PC-3 (cell line): ENCODE measurements around the gene FZD10. TPM values are rescaled to one million over a fixed set of nuclear protein-coding genes. Genes with fewer than 3 reads are reported as not detected.

Experiments
- ATAC-seq: fragments of 200-7000 bp; cut with Tn5 transposase; 2 replicates; pipeline ENCODE4 v1.9.1; 2020; ENCODE audit warnings: mild to moderate bottlenecking, moderate library complexity
- BruUV-seq: library from RNA; stranded (reverse); fragments of 400-500 nt; replicated peaks from 2 replicates; lab custom pipeline; 2021; lab: Mats Ljungman, UMichigan
- CTCF ChIA-PET: fragments of 300-600 bp; sonication (Branson Sonifier 250); formaldehyde crosslinking; loops from one replicate; lab custom pipeline; 2022; ENCODE audit warnings: antibody characterized with exemption; lab: Charles Lee
- POLR2A ChIA-PET: fragments of 300-600 bp; sonication (Branson Sonifier 250); formaldehyde crosslinking; loops from one replicate; lab custom pipeline; 2022; ENCODE audit warnings: antibody characterized with exemption; ENCODE audit not compliant: unreplicated experiment; lab: Charles Lee
- DNase-seq: peaks from one replicate; pipeline ENCODE4 v3.0.0-alpha.2; 2015
- H2AFZ ChIP-seq: fragments of 300-600 bp; sonication (generic); 2 replicates; pipeline ENCODE4 v1.6.0; 2016; ENCODE audit warnings: antibody characterized with exemption, low read length
- H3F3A ChIP-seq: fragments of 300-600 bp; sonication (generic); one replicate; pipeline ENCODE4 v1.6.0; 2017; ENCODE audit warnings: antibody characterized with exemption, low read length, control low read depth, mild to moderate bottlenecking; ENCODE audit not compliant: unreplicated experiment
- H3K27ac ChIP-seq: fragments of 300-600 bp; sonication (generic); 2 replicates; pipeline ENCODE4 v1.5.1; 2016; ENCODE audit warnings: mild to moderate bottlenecking, low read length
- H3K27me3 ChIP-seq: fragments of 300-600 bp; sonication (generic); 2 replicates; pipeline ENCODE4 v1.6.1; 2016; ENCODE audit warnings: low read length, mixed read lengths
- H3K36me3 ChIP-seq: fragments of 300-600 bp; sonication (generic); 2 replicates; pipeline ENCODE4 v1.6.1; 2016; ENCODE audit warnings: low read depth, mixed run types, low read length, mixed read lengths
- H3K4me1 ChIP-seq: fragments of 300-600 bp; sonication (generic); 2 replicates; pipeline ENCODE4 v1.5.1; 2016; ENCODE audit warnings: low read length; ENCODE audit not compliant: insufficient read depth
- H3K4me2 ChIP-seq: fragments of 300-600 bp; sonication (generic); 2 replicates; pipeline ENCODE4 v1.6.0; 2016; ENCODE audit warnings: low read length
- H3K4me3 ChIP-seq: fragments of 300-600 bp; sonication (generic); 2 replicates; pipeline ENCODE4 v1.5.1; 2016; ENCODE audit warnings: mild to moderate bottlenecking, low read length, mixed read lengths
- H3K79me2 ChIP-seq: fragments of 300-600 bp; sonication (generic); 2 replicates; pipeline ENCODE4 v1.6.1; 2017; ENCODE audit warnings: low read length, mixed read lengths
- H3K9ac ChIP-seq: fragments of 300-600 bp; sonication (generic); 2 replicates; pipeline ENCODE4 v1.6.0; 2016; ENCODE audit warnings: mild to moderate bottlenecking, low read length
- H3K9me2 ChIP-seq: fragments of 300-600 bp; sonication (generic); replicated peaks from 2 replicates; pipeline ENCODE4 v1.6.1; 2016; ENCODE audit warnings: mixed run types, low read length, mixed read lengths
- H3K9me3 ChIP-seq: fragments of 300-600 bp; sonication (generic); 2 replicates; pipeline ENCODE4 v1.6.1; 2016; ENCODE audit warnings: low read length, mixed read lengths
- H4K20me1 ChIP-seq: fragments of 300-600 bp; sonication (generic); 2 replicates; pipeline ENCODE4 v1.6.1; 2016; ENCODE audit warnings: low read length, mixed read lengths
- CTCF ChIP-seq: fragments of 300-600 bp; sonication (generic); conservative IDR thresholded peaks from 2 replicates; pipeline ENCODE4 v1.5.1; 2017; ENCODE audit warnings: antibody characterized with exemption, low read depth, mild to moderate bottlenecking, low read length
- EZH2 ChIP-seq: fragments of 300-600 bp; sonication (generic); IDR thresholded peaks from one replicate; pipeline ENCODE4 v1.6.1; 2017; ENCODE audit warnings: antibody characterized with exemption, mild to moderate bottlenecking, low read length; ENCODE audit not compliant: unreplicated experiment
- EZH2phosphoT487 ChIP-seq: fragments of 300-600 bp; sonication (generic); IDR thresholded peaks from 2 replicates; pipeline ENCODE4 v1.6.1; 2018; ENCODE audit warnings: mild to moderate bottlenecking, antibody characterized with exemption, low read length, borderline replicate concordance
- intact Hi-C: fragments of 100-400 bp; cut with micrococcal nuclease; formaldehyde crosslinking; loops from 2 replicates; pipeline ENCODE4 v1.9.0; 2023
- total RNA-seq: library from RNA; depleted of rRNA; stranded (reverse); fragments of >200 nt; gene quantifications from 2 replicates; pipeline ENCODE4 v1.2.3, GENCODE V29; 2014

The FZD10 gene
- total RNA-seq, 1 experiment from 2014 or later = not detected

DNA sequence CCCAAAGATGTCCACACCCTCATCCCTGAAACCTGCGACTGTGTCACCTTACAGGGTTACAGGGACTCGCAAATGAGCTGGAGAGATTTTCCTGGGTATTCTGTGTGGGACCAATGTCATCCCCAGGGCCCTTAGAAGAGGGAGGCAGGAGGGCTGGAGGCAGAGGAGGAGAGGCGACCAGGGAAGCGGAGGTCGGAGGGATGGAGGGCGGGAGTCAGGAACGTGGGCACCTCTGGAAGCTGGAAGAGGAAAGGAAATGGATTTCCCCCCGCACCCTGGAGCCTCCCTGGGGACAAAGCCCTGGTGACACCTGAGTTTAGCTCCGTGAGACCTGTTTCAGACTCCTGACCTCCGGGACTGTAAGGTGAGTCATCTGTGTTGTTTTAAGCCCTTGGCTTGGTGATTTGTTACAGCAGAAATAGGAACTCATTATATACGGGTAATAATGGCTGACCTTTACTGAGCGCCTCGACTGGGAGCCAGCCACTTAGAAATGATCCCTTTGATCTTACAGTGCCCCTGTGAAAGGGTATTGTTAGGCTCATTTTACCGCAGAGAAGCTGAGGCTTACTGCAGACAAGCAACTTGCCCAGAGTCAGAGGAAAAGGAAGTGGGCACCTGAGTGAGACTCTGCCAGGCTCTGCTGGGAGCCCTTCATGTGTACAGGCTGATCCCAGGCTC lies 29.3 kb upstream of the FZD10 start:
- ChIA-PET POLR2A (no interaction called here), CTCF (no interaction called here)
- Histone ChIP-seq H3K27me3 (peaks cover 44% of the 10 kb centered on the region), H3K4me1 (no peaks in the 10 kb centered on the region), H3F3A (no peaks in the 10 kb centered on the region), H2AFZ (no peak overlapping the region), H4K20me1 (no peaks in the 10 kb centered on the region), H3K27ac (no peak overlapping the region), H3K9me2 (no peaks in the 10 kb centered on the region), H3K4me2 (no peak overlapping the region), H3K9ac (no peak overlapping the region), H3K9me3 (no peaks in the 10 kb centered on the region), H3K36me3 (no peaks in the 10 kb centered on the region), H3K4me3 (no peak overlapping the region), H3K79me2 (no peaks in the 10 kb centered on the region)
- no TSS peak for BruUV-seq
- intact Hi-C loops = no loop called here
- TF ChIP-seq EZH2phosphoT487 = no peak
- TF ChIP-seq CTCF = no peak
- TF ChIP-seq EZH2 = no peak
- ATAC-seq (no peak), DNase-seq (no peak)

DNA sequence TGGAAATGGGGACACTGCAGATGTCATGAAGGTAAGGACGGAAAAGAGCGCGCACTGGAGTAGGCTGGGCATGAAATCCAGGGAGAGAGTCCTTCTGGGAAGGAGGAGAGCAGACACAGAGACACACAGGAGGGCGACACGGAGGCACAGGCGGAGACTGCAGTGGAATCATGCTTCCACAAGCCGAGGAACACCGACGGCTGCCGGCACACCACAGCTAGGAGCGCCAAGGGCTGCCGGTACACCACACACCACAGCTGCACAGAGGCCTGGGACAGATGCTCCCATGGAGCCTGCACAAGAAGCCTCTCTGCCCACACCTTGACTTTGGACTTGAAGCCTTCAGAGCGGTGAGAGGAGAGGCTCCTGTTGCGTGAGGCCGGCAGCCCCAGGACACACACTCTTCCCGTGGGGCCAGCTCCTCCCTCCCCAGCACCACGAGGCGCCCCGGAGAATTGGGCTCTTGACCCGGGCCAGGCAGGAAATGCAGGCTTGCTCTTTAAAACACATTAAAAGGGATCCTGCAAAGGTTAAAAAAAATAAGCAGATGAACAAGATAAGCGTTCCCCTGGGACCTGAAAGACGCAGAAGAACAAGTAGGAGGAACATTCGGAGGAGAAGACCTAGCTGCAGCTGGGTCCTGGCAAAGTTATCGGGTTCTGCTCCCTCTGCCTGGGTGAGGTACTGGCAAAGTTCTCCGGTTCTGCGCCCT lies 28.3 kb upstream of the FZD10 start:
- CTCF ChIA-PET = no interaction called here
- H3K4me3 ChIP-seq = no peak overlapping the region
- H3K9me3 ChIP-seq = no peaks in the 10 kb centered on the region
- H3K4me1 ChIP-seq = no peaks in the 10 kb centered on the region
- DNase-seq = no peak
- no peak overlapping the region for H3K4me2 ChIP-seq
- H3F3A ChIP-seq = no peaks in the 10 kb centered on the region
- intact Hi-C loops = no loop called here
- no peak overlapping the region for H2AFZ ChIP-seq
- no TSS peak for BruUV-seq
- H3K36me3 ChIP-seq = no peaks in the 10 kb centered on the region
- no peaks in the 10 kb centered on the region for H3K9me2 ChIP-seq
- no peaks in the 10 kb centered on the region for H4K20me1 ChIP-seq
- peaks cover 54% of the 10 kb centered on the region for H3K27me3 ChIP-seq
- TF ChIP-seq CTCF (no peak), EZH2phosphoT487 (no peak), EZH2 (no peak)
- no peak for ATAC-seq
- H3K9ac ChIP-seq = no peak overlapping the region
- POLR2A ChIA-PET = no interaction called here
- no peaks in the 10 kb centered on the region for H3K79me2 ChIP-seq
- no peak overlapping the region for H3K27ac ChIP-seq

DNA sequence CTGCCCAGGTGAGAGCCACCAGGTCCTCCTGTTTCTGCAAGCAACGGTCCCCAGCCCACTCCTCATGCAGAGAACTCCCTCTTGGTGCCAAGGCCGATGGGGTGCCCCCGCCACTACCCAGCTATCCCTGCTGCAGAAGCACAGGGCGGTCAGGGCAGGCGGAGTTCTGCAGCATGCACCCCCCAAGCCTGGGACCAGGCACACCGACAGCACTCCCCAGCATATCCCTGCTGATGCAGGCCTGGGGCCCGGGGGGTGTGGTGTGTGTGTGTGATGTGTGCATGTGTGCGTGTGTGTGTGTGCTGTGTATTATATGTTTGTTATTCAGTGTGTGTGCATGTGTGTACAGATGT lies 27.7 kb upstream of the FZD10 start:
- CTCF ChIA-PET = no interaction called here
- DNase-seq (no peak), ATAC-seq (no peak)
- H3K9me2 ChIP-seq = no peaks in the 10 kb centered on the region
- no peaks in the 10 kb centered on the region for H4K20me1 ChIP-seq
- H3F3A ChIP-seq = no peaks in the 10 kb centered on the region
- no peak overlapping the region for H3K4me2 ChIP-seq
- no peak overlapping the region for H3K27ac ChIP-seq
- no peak for TF ChIP-seq EZH2phosphoT487
- TF ChIP-seq EZH2 = no peak
- no peak for TF ChIP-seq CTCF
- no peaks in the 10 kb centered on the region for H3K4me1 ChIP-seq
- POLR2A ChIA-PET = no interaction called here
- no peaks in the 10 kb centered on the region for H3K36me3 ChIP-seq
- H3K27me3 ChIP-seq = peaks cover 56% of the 10 kb centered on the region
- no peaks in the 10 kb centered on the region for H3K79me2 ChIP-seq
- no peak overlapping the region for H3K4me3 ChIP-seq
- no peak overlapping the region for H2AFZ ChIP-seq
- no TSS peak for BruUV-seq
- intact Hi-C loops = no loop called here
- H3K9ac ChIP-seq = no peak overlapping the region
- H3K9me3 ChIP-seq = no peaks in the 10 kb centered on the region
